Kidney (tissue), 14 donors: ENCODE measurements around the gene TMSB10. TPM values are rescaled to one million over a fixed set of nuclear protein-coding genes. Genes with fewer than 3 reads are reported as not detected.

Source experiments
- DNase-seq, 5 donors: peaks; one replicate each; pipeline ENCODE4 v3.0.0-alpha.2; 2013 to 2020
- FAIRE-seq: peaks from 2 replicates; lab custom pipeline; 2012; peaks lifted over from hg19 to GRCh38; lab: Jason Lieb, UNC
- H3K27ac ChIP-seq, 2 donors: one replicate each; pipeline ENCODE4 v1.7.0; 2013; ENCODE audit warnings: low read depth in 2 of 2, low read length in 2 of 2, inconsistent platforms in 1 of 2
- H3K27me3 ChIP-seq: one replicate; pipeline ENCODE4 v1.7.1; 2013; ENCODE audit warnings: low read length, inconsistent platforms; ENCODE audit not compliant: control insufficient read depth, insufficient read depth
- H3K36me3 ChIP-seq, 3 donors: one replicate each; pipeline versions ENCODE4 v1.7.0 to v1.7.1; 2013; ENCODE audit warnings: low read length in 3 of 3, control low read depth in 1 of 3, inconsistent platforms in 1 of 3; ENCODE audit not compliant: insufficient read depth in 3 of 3, control insufficient read depth in 2 of 3
- H3K4me1 ChIP-seq, 3 donors: one replicate each; pipeline versions ENCODE4 v1.7.0 to v1.7.1; 2013; ENCODE audit warnings: low read length in 3 of 3, inconsistent platforms in 1 of 3, low read depth in 1 of 3; ENCODE audit not compliant: control insufficient read depth in 2 of 3, insufficient read depth in 2 of 3
- H3K4me3 ChIP-seq, 3 donors: one replicate each; pipeline versions ENCODE4 v1.7.0 to v1.8.1; 2013; ENCODE audit warnings: low read length in 3 of 3, control low read depth in 1 of 3, inconsistent platforms in 1 of 3
- H3K9ac ChIP-seq, 3 donors: one replicate each; pipeline versions ENCODE4 v1.7.0 to v1.7.1; 2013; ENCODE audit warnings: low read length in 3 of 3, control low read depth in 1 of 3, inconsistent platforms in 1 of 3
- H3K9me3 ChIP-seq, 3 donors: one replicate each; pipeline versions ENCODE4 v1.7.0 to v1.7.1; 2013; ENCODE audit warnings: low read length in 3 of 3, control low read depth in 1 of 3, inconsistent platforms in 1 of 3; ENCODE audit not compliant: control insufficient read depth in 2 of 3, insufficient read depth in 1 of 3
- intact Hi-C: fragments of 100-400 bp; cut with DNase I; formaldehyde crosslinking; loops from one replicate; pipeline ENCODE4 v1.11.1; 2022
- polyA plus RNA-seq: library from polyadenylated mRNA; stranded (reverse); fragments of 350-450 nt; fragmentation: Illumina TruSeq; extraction: RNeasy Lipid Tissue Mini Kit (QIAGEN cat#74804); gene quantifications from one replicate; pipeline ENCODE4 v1.2.3, GENCODE V29; 2014; ENCODE audit warnings: low read depth, low replicate concordance; ENCODE audit not compliant: insufficient read depth
- total RNA-seq: library from RNA; stranded (reverse); fragmentation: NEBNext Ultra II Directional; extraction: Animal tissue kit (Norgen Biotek cat#: 25700); gene quantifications from one replicate; pipeline ENCODE4 v1.2.1, GENCODE V29; 2021
- TF ChIP-seq, protein P1 (sequence below): IDR thresholded peaks from 3 replicates; pipeline ENCODE4 v1.5.1; 2012; ENCODE audit warnings: mild to moderate bottlenecking, moderate library complexity, borderline replicate concordance; ENCODE audit not compliant: insufficient read depth; ENCODE audit errors: extremely low read depth
- donor health status: control.
- donor health status: control.
- donor health status: control.
- donor health status: control.
- donor health status: control.
- donor health status: DM: yes; HTN: yes; CAD: no.
- donor health status: Normal renal cell carcinoma (clear cell type).

Gene TMSB10
- total and polyA plus RNA-seq, 2 donors from 2014 or later, result 1,610 to 2,277 TPM

DNA sequence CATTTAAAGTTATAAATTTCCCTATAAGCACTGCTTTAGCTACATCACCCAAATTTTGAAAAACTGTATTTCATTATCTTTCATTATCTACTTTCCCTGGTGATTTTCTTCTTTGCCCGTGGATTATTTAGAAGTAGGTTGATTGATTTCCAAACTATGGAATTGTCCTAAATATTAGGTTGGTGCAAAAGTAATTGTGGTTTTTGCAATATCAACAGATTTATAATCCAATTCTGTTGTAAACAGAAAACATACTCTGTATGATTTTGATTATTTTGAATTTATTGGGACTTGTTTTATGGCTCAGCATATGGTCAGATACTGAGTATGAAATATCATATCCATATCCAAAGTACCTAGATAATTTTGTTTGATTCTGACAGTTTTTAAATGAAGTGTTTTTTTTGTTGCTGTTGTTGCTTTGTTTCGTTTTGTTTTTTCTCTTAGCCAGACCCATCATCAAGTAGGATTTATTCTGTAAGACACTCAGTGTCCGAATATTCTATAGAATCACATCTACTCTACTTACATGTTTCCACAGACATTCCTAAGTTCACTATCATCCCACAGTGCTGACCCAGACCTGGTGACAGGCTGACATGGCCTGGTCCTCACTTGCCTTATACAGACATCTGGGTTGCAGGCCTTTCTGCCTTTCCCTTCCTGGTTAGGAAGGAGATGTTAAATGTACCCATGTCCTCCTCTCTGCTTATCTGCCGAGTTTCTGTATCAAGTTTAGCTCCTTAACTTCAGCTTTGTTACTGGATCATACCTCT lies 22.5 kb upstream of the TMSB10 start:
- H3K27me3 ChIP-seq, result peaks cover 18% of the 10 kb centered on the region
- peak in 1 of 5 donors; percentile 16 for DNase-seq
- no peak for FAIRE-seq
- H3K27ac ChIP-seq, result no peak overlapping the region
- no peak overlapping the region for H3K4me3 ChIP-seq
- H3K9ac ChIP-seq, result no peak overlapping the region
- H3K9me3 ChIP-seq, result no peaks in the 10 kb centered on the region
- intact Hi-C loops, result loop anchor here (10.0 kb wide), 1 partner anchor 388 kb away; no protein-coding TSS in a partner anchor
- peaks cover 0 to 7% (median 0%) of the 10 kb centered on the region in 3 donors for H3K4me1 ChIP-seq
- H3K36me3 ChIP-seq, result no peaks in the 10 kb centered on the region
- TF ChIP-seq, protein P1, sequence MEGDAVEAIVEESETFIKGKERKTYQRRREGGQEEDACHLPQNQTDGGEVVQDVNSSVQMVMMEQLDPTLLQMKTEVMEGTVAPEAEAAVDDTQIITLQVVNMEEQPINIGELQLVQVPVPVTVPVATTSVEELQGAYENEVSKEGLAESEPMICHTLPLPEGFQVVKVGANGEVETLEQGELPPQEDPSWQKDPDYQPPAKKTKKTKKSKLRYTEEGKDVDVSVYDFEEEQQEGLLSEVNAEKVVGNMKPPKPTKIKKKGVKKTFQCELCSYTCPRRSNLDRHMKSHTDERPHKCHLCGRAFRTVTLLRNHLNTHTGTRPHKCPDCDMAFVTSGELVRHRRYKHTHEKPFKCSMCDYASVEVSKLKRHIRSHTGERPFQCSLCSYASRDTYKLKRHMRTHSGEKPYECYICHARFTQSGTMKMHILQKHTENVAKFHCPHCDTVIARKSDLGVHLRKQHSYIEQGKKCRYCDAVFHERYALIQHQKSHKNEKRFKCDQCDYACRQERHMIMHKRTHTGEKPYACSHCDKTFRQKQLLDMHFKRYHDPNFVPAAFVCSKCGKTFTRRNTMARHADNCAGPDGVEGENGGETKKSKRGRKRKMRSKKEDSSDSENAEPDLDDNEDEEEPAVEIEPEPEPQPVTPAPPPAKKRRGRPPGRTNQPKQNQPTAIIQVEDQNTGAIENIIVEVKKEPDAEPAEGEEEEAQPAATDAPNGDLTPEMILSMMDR, result no peak

DNA sequence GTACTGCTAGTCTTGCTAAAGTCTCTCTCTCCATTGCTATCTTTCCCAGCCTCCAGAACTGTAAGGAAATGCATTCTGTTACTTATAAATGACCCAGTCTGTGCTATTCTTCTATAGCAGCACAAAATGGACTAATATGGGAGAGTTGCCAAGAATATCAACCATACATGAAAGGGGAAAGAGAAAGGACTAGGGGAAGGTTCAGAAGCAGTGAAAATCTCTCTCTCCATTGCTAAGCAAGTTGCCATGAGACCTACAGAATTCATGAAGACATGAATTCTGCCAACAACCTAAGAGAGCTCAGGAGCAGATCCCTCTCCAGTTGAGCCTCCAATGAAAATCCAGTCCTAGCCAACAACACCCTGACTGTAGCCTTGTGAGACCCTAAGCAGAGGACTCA lies 21.0 kb upstream of the TMSB10 start:
- H3K36me3 ChIP-seq, result no peaks in the 10 kb centered on the region
- TF ChIP-seq, protein P1, result no peak
- peaks cover 13% of the 10 kb centered on the region for H3K27me3 ChIP-seq
- H3K4me1 ChIP-seq, result peaks cover 0 to 10% (median 0%) of the 10 kb centered on the region in 3 donors
- no peak overlapping the region for H3K4me3 ChIP-seq
- H3K9me3 ChIP-seq, result no peaks in the 10 kb centered on the region
- intact Hi-C loops, result loop anchor here (10.0 kb wide), 1 partner anchor 390 kb away; no protein-coding TSS in a partner anchor
- no peak overlapping the region for H3K27ac ChIP-seq
- DNase-seq (peak in 1 of 5 donors; percentile 1), FAIRE-seq (no peak)
- no peak overlapping the region for H3K9ac ChIP-seq

DNA sequence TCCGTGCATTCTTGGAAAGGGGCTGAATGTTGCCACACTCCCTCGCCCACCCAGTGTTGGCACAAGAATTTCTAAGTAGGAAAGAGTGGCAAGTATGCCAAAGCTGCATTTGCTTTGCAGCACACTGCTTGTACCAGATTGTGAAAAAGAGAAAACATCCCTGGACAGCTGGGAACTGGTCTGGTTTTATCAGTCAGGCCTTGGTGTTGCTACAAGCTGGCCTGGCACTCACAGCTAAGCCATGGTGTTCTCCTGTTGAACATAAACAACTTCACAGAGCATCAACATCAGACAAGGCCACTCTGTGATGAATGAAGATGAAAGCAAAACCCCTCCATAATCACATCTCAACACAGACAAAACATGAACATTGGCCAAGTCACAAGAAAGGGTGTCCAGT lies 20.3 kb upstream of the TMSB10 start:
- DNase-seq, result no peak
- no peaks in the 10 kb centered on the region for H3K9me3 ChIP-seq
- H3K36me3 ChIP-seq, result no peaks in the 10 kb centered on the region
- H3K4me1 ChIP-seq, result peaks cover 0 to 9% (median 0%) of the 10 kb centered on the region in 3 donors
- no peak overlapping the region for H3K4me3 ChIP-seq
- intact Hi-C loops, result loop anchor here (10.0 kb wide), 1 partner anchor 390 kb away; no protein-coding TSS in a partner anchor
- FAIRE-seq, result no peak
- H3K9ac ChIP-seq, result no peak overlapping the region
- H3K27ac ChIP-seq, result no peak overlapping the region
- TF ChIP-seq, protein P1, result no peak
- peaks cover 9% of the 10 kb centered on the region for H3K27me3 ChIP-seq
